Testis (tissue), 2 donors: ENCODE results near the gene SEPHS2.

Experiments
- POLR2A ChIP-seq: fragments of 450-650 bp; IDR thresholded peaks from one replicate; pipeline ENCODE4 v1.6.1; 2017; ENCODE audit warnings: antibody characterized with exemption, mild to moderate bottlenecking, moderate library complexity
- TF ChIP-seq, protein P1 (sequence below), 3 experiments: fragments of 450-650 bp in 2 of 3; fragments of 200-600 bp in 1 of 3; sonication (generic) in 1 of 3; IDR thresholded peaks; one replicate each; pipeline ENCODE4 v1.5.1; 2016 to 2019; ENCODE audit warnings: antibody characterized with exemption in 3 of 3, mild to moderate bottlenecking in 2 of 3, moderate library complexity in 1 of 3

DNA sequence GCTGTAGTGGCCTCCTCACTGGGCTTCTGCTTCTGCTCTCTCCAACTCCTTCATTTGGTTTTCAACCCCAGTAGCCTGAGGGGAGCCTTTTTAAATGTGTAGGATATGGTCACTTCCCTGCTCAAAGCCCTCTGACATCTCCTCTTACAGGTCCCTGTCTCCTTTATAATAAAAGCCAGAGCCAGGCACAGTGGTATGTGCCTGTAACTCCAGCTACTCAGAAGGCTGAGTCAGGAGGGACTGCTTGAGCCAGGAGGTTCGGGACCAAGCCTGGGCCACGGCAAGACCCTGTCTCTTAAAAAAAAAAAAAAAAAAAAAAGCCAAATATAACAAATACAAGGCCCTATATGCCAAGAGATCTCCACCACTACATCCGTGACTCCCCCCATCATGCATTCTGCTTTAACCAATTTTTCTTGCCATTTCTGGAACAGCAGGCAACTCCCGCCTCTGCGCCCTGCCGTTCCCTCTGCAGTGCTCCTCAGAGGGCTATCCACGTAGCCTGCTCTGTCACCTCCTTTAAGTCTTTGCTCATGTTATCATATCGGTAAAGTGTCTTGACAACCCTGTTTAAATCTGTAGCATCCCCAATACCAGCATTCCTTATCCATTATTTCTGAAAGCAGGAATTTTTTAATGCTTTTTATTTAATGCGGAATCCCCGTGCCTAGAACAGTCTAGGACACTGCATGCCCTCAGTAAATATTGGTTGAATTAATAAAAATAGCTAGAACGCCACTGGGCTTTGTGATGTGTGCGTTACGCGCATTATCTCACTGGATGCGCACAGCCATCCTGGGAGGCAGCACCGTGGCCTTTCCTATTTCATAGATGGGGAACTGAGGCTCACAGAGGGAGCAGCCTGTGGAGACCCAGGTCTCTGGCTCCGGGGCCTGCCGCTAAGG is 28.8 kb downstream of the SEPHS2 start:
- TF ChIP-seq POLR2A = no peak
- TF ChIP-seq, protein P1, sequence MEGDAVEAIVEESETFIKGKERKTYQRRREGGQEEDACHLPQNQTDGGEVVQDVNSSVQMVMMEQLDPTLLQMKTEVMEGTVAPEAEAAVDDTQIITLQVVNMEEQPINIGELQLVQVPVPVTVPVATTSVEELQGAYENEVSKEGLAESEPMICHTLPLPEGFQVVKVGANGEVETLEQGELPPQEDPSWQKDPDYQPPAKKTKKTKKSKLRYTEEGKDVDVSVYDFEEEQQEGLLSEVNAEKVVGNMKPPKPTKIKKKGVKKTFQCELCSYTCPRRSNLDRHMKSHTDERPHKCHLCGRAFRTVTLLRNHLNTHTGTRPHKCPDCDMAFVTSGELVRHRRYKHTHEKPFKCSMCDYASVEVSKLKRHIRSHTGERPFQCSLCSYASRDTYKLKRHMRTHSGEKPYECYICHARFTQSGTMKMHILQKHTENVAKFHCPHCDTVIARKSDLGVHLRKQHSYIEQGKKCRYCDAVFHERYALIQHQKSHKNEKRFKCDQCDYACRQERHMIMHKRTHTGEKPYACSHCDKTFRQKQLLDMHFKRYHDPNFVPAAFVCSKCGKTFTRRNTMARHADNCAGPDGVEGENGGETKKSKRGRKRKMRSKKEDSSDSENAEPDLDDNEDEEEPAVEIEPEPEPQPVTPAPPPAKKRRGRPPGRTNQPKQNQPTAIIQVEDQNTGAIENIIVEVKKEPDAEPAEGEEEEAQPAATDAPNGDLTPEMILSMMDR (IDR thresholded peaks at IDR 0.05) = no peak
